Activated B cell treated with CpG ODN at 0.5 μM for 24 hours (primary cell): ENCODE data around the gene PHACTR2. TPM values are rescaled to one million over a fixed set of nuclear protein-coding genes. Genes with fewer than 3 reads are reported as not detected.
"Not testable (repeated sequence)": the region's sequence is repeated elsewhere in the genome, so short reads cannot be mapped to it uniquely, and the experiment has no call there.

ENCODE experiments used
- ATAC-seq: fragments of 200-7000 bp; cut with Tn5 transposase; one replicate; pipeline ENCODE4 v1.10.0; 2021; ENCODE audit warnings: low read depth, mild to moderate bottlenecking, moderate library complexity
- CTCF ChIA-PET: fragments of 350-600 bp; sonication (Branson Sonifier 250); formaldehyde crosslinking; loops from one replicate; lab custom pipeline; 2021; ENCODE audit warnings: antibody characterized with exemption; lab: Charles Lee
- POLR2A ChIA-PET: fragments of 350-600 bp; sonication (Branson Sonifier 250); formaldehyde crosslinking; loops from one replicate; lab custom pipeline; 2021; ENCODE audit warnings: antibody characterized with exemption; lab: Charles Lee
- DNase-seq: peaks from one replicate; pipeline ENCODE4 v3.0.0; 2022
- H3K27ac Mint-ChIP-seq: one replicate; pipeline ENCODE4 v1.8.0; 2020; ENCODE audit warnings: mixed read lengths
- H3K27me3 Mint-ChIP-seq: one replicate; pipeline ENCODE4 v1.8.0; 2021; ENCODE audit warnings: mixed read lengths
- H3K36me3 Mint-ChIP-seq: one replicate; pipeline ENCODE4 v1.8.0; 2021; ENCODE audit warnings: low read depth, mixed read lengths
- H3K4me1 Mint-ChIP-seq: one replicate; pipeline ENCODE4 v1.8.0; 2021; ENCODE audit warnings: mixed read lengths
- H3K4me3 Mint-ChIP-seq: one replicate; pipeline ENCODE4 v1.8.0; 2020; ENCODE audit warnings: mild to moderate bottlenecking, mixed read lengths
- H3K9me3 Mint-ChIP-seq: one replicate; pipeline ENCODE4 v1.8.0; 2020; ENCODE audit warnings: mixed read lengths
- intact Hi-C: fragments of 100-400 bp; cut with micrococcal nuclease; formaldehyde crosslinking; loops from one replicate; pipeline ENCODE4 v1.15.1; 2024
- total RNA-seq: library from RNA; stranded (reverse); gene quantifications from 2 replicates; pipeline ENCODE4 v1.2.3, GENCODE V29; 2022
- TF ChIP-seq, protein P1 (sequence below): fragments of 200-600 bp; IDR thresholded peaks from one replicate; pipeline ENCODE4 v1.8.0; 2022; ENCODE audit warnings: antibody characterized with exemption, mild to moderate bottlenecking

The PHACTR2 gene
- total RNA-seq, 1 donor from 2014 or later = 11.7 TPM

DNA sequence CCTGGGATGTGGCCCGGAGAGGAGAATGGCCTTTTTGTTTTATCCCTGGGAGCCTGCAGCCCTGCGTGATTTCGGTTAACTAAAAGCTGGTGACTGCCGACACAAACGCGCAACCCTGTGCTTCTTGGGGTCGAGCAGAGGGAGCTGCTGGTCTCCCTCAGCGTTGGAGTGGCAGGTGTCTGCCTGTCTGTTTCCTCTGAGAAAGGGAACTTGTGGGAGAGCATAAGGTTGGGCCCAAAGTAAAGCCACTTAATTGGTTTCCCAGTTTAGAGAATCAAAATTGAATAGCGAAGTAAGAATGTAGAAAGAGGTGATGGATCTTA lies 165.9 kb downstream of the PHACTR2 start:
- H3K9me3 Mint-ChIP-seq = no peaks in the 10 kb centered on the region
- peak overlapping the region; percentile 92 for H3K4me3 Mint-ChIP-seq
- H3K36me3 Mint-ChIP-seq = peaks cover 53% of the 10 kb centered on the region
- TF ChIP-seq, protein P1, sequence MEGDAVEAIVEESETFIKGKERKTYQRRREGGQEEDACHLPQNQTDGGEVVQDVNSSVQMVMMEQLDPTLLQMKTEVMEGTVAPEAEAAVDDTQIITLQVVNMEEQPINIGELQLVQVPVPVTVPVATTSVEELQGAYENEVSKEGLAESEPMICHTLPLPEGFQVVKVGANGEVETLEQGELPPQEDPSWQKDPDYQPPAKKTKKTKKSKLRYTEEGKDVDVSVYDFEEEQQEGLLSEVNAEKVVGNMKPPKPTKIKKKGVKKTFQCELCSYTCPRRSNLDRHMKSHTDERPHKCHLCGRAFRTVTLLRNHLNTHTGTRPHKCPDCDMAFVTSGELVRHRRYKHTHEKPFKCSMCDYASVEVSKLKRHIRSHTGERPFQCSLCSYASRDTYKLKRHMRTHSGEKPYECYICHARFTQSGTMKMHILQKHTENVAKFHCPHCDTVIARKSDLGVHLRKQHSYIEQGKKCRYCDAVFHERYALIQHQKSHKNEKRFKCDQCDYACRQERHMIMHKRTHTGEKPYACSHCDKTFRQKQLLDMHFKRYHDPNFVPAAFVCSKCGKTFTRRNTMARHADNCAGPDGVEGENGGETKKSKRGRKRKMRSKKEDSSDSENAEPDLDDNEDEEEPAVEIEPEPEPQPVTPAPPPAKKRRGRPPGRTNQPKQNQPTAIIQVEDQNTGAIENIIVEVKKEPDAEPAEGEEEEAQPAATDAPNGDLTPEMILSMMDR = no peak
- ATAC-seq = peak; percentile 3
- intact Hi-C loops = loop anchor here (1.0 to 10.0 kb wide), 12 partner anchors 99 to 1891 kb away; partner anchors contain the start of genes ADAT2, AIG1, EPM2A and FUCA2
- ChIA-PET CTCF (interaction anchor here (0.8 to 1.7 kb wide), 3 partner anchors 96 to 268 kb away, joined by 3 to 8 read pairs (median 4); no protein-coding TSS in a partner anchor), POLR2A (interaction anchor here (0.9 to 2.0 kb wide), 10 partner anchors 11 to 1892 kb away, joined by 3 to 17 read pairs (median 4); partner anchors contain the start of genes ADAT2, PEX3 and SF3B5)
- peak overlapping the region; percentile 96 for H3K27ac Mint-ChIP-seq
- DNase-seq = no peak
- peaks cover 17% of the 10 kb centered on the region for H3K4me1 Mint-ChIP-seq
- H3K27me3 Mint-ChIP-seq = no peaks in the 10 kb centered on the region

DNA sequence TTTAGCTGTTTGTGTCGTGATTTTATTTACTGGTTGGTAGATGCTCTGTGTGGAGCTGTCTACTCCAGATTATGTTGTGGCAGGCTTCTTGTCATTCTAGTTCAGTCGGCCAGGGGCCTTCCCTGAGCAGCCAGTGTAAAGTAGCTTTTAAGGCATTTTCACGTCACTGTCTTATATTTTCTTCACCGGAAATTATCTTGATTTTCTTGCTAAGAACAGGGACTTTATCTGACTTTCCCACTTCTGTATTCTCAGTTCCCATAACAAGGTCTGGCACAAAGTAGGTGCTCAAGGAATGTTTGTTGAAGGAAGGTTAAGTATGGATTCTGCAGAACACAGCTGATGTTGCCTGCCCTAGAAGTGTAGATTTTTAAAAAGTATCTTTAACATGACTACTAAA lies 166.2 kb downstream of the PHACTR2 start:
- no peak for DNase-seq
- H3K27ac Mint-ChIP-seq = peak overlapping the region; percentile 96

DNA sequence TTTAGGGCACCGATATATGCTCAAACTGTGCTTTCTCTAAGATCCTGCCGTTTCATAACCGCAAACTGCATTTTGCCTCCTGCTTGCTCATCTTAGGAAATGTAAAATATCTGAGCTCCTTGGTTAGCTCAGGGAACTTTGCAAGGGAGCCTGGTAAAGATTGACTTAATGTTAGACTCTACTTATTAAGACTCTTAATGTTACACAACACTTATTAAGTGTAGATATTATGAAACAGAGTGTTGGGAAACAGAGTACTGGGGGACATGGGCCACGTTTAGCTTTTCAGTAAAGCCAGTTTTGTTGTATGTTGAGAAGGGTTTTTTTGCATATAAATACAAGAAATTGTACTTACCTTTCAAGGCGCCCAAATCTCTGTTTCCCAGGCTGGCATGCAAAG lies 167.3 kb downstream of the PHACTR2 start:
- peak overlapping the region; percentile 28 for H3K4me3 Mint-ChIP-seq
- DNase-seq (no peak), ATAC-seq (no peak)
- H3K36me3 Mint-ChIP-seq = peaks cover 67% of the 10 kb centered on the region
- ChIA-PET CTCF (interaction anchor here (1.2 to 1.3 kb wide), 2 partner anchors 18 to 251 kb away, joined by 3 read pairs; partner anchors contain the start of gene SF3B5), POLR2A (interaction anchor here (0.6 kb wide), 1 partner anchor 328 kb away, joined by 3 read pairs; no protein-coding TSS in a partner anchor)
- H3K4me1 Mint-ChIP-seq = peaks cover 17% of the 10 kb centered on the region
- no peak overlapping the region for H3K27ac Mint-ChIP-seq
- no peaks in the 10 kb centered on the region for H3K27me3 Mint-ChIP-seq
- no peaks in the 10 kb centered on the region for H3K9me3 Mint-ChIP-seq
- intact Hi-C loops = loop anchor here (10.0 kb wide), 2 partner anchors 930 to 1890 kb away; partner anchors contain the start of gene EPM2A
- TF ChIP-seq, protein P1 = no peak

More for the DNA sequence above, 166.2 kb downstream of the PHACTR2 start:
- H3K9me3 Mint-ChIP-seq = no peaks in the 10 kb centered on the region
- H3K27me3 Mint-ChIP-seq = no peaks in the 10 kb centered on the region
- peak overlapping the region; percentile 92 for H3K4me3 Mint-ChIP-seq
- H3K4me1 Mint-ChIP-seq = peaks cover 17% of the 10 kb centered on the region
- H3K36me3 Mint-ChIP-seq = peaks cover 57% of the 10 kb centered on the region
- intact Hi-C loops = loop anchor here (5.0 to 10.0 kb wide), 5 partner anchors 98 to 1891 kb away; partner anchors contain the start of genes EPM2A and FUCA2
- CTCF ChIA-PET = interaction anchor here (0.8 to 1.7 kb wide), 4 partner anchors 17 to 269 kb away, joined by 3 to 8 read pairs (median 3); partner anchors contain the start of gene SF3B5
- TF ChIP-seq, protein P1 = no peak
- POLR2A ChIA-PET = interaction anchor here (1.2 to 2.0 kb wide), 5 partner anchors 221 to 373 kb away, joined by 3 to 17 read pairs (median 4); partner anchors contain the start of gene SF3B5
- no peak for ATAC-seq

DNA sequence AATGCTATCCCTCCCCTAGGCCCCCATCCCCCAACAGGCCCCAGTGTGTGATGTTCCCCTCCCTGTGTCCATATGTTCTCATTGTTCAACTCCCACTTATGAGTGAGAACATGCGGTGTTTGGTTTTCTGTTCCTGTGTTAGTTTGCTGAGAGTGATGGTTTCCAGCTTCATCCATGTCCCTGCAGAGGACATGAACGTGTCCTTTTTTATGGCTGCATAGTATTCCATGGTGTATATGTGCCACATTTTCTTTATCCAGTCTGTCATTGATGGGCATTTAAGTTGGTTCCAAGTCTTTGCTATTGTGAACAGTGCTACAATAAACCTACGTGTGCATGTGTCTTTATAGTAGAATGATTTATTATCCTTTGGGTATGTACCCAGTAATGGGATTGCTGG lies 173.9 kb downstream of the PHACTR2 start:
- POLR2A ChIA-PET, ATAC-seq, DNase-seq, CTCF ChIA-PET, intact Hi-C loops, H3K4me1 Mint-ChIP-seq, H3K4me3 Mint-ChIP-seq, H3K27me3 Mint-ChIP-seq, H3K27ac Mint-ChIP-seq: not testable (repeated sequence)
- Mint-ChIP-seq H3K36me3 (peaks cover 98% of the 10 kb centered on the region), H3K9me3 (peaks cover 10% of the 10 kb centered on the region)

DNA sequence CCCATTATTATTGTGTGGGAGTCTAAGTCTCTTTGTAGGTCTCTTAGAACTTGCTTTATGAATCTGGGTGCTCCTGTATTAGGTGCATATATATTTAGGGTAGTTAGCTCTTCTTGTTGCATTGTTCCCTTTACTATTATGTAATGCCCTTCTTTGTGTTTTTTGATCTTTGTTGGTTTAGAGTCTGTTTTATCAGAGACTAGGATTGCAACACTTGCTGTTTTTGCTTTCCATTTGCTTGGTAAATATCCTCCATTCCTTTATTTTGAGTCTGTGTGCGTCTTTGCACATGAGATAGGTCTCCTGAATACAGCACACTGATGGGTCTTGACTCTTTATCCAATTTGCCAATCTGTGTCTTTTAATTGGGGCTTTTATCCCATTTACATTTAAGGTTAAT lies 177.3 kb downstream of the PHACTR2 start:
- CTCF ChIA-PET, ATAC-seq, H3K27me3 Mint-ChIP-seq, H3K4me1 Mint-ChIP-seq, H3K4me3 Mint-ChIP-seq, POLR2A ChIA-PET, H3K27ac Mint-ChIP-seq, DNase-seq, intact Hi-C loops: not testable (repeated sequence)
- Mint-ChIP-seq H3K9me3 (peaks cover 10% of the 10 kb centered on the region), H3K36me3 (peaks cover 100% of the 10 kb centered on the region)

DNA sequence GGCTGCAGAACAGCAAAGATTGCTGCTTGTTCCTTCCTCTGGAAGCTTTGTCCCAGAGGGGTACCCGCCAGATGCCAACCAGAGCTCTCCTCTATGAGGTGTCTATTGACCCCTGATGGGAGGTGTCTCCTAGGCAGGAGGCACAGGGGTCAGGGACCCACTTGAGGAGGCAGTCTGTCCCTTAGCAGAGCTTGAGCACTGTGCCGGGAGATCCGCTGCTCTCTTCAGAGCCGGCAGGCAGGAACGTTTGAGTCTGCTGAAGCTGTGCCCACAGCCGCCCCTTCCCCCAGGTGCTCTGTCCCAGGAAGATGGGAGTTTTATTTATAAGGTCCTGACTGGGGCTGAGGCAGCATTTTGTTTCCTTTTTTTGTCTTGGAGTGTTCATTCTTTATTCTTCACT lies 179.0 kb downstream of the PHACTR2 start:
- intact Hi-C loops, H3K4me3 Mint-ChIP-seq, DNase-seq, H3K27me3 Mint-ChIP-seq, ATAC-seq, H3K4me1 Mint-ChIP-seq, CTCF ChIA-PET, H3K27ac Mint-ChIP-seq: not testable (repeated sequence)
- POLR2A ChIA-PET = interaction anchor here (0.6 kb wide), 1 partner anchor 54 kb away, joined by 4 read pairs; no protein-coding TSS in a partner anchor
- Mint-ChIP-seq H3K9me3 (peaks cover 10% of the 10 kb centered on the region), H3K36me3 (peaks cover 95% of the 10 kb centered on the region)
